Activated T-helper 9 cell treated with anti-CD3 and anti-CD28 coated beads, Interleukin-2, amount 50 U/mL, for 16 hours (primary cell): ENCODE results near the gene TAGAP.
"Not testable (repeated sequence)": the region's sequence is repeated elsewhere in the genome, so short reads cannot be mapped to it uniquely, and the experiment has no call there.

Experiments
- DNase-seq: peaks from one replicate; pipeline ENCODE4 v3.0.0-alpha.2; 2020; ENCODE audit warnings: low read depth

TAGAP gene

DNA sequence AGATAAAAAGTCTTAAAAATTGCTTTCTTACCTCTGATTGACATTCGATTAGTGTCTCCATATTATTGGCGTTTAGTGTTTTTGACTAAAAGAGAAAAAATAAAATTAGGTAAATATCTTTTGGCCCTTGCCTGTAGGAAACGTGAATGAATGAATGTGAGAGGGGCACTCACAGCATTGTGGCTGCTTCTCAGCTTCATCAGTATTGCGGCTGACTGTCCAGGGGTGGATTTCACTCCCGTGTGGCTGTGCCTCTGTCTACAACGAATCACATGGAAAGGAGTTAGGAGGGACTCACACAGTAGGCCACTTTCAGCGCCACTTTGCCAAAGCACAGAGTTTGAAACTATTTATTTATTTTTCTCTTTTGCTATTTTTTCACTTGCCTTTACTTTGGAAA lies 844 bp downstream of the TAGAP start:
- DNase-seq: no peak

DNA sequence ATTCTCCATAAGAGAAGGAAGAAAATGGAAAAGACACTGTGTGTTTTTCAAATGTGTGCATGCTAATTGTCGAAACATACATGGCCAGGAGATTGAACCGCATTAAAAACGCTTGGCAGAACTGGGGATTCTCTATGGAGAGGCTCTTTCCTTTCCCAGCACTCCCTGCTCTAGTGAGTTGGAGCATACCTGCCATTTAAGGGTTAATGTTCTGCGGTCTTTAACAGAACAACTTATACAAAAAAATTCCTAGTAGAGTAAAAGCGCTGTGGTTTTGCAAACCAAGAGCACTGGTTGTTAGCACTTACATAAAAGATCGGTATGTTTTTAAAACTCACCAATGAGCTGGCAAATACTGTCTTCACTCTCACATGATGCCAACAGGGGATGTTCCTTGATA lies 1.5 kb downstream of the TAGAP start:
- no peak for DNase-seq

DNA sequence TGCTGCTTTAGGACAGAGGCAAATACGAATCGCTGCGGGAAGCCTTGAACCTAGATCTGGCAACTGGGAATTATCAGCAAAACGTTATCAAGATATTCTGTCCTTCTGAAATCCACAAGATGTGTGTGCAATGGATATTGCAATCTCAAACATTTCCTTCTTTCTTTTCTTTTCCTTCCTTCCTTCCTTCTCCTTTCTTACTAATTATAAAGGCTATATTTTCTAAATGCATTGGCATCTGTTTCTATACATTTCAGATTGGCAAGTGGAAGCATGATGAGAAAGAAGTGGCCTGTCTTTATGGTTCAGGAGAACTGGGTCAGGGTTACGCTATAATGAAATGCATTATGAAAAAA lies 2.0 kb downstream of the TAGAP start:
- DNase-seq: no peak

DNA sequence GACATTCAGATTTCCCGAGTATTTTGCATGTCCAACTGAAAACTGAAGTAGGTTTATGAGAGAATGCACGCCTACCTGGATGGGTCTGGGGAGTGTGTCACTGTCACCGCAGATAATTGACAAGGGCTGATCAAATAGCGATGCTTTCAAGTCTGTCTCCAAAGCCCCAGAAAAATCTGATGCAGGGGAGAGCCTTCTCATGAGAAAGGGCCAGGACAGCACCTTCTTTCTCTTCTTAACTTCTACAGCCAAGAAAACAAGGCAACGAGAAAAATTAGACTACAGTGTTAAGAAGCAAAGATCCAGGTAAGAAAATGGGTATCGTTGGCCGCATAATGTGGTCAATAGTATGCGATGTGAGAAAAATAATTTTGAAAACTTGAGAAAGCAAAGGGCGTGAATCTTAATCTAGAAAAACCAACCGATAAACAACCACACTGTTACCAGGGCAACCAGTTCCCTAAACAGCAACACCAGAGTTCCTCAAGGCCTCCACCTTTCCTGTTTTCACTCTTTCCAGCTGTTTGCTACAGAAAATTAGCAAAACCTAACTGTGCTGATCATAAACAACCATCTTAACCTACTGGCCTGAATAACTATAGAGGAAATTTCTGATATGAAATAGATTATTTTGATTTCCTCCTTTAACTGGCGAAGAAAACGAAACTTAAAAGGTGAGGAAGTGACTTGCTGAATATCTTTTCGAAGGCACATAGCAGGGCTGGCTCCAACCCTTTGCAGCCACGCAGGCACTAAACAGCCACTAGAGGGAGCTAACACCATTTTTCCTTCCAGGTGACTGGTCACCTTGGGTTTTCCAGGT lies 2.6 kb downstream of the TAGAP start:
- peak; percentile 54 for DNase-seq

DNA sequence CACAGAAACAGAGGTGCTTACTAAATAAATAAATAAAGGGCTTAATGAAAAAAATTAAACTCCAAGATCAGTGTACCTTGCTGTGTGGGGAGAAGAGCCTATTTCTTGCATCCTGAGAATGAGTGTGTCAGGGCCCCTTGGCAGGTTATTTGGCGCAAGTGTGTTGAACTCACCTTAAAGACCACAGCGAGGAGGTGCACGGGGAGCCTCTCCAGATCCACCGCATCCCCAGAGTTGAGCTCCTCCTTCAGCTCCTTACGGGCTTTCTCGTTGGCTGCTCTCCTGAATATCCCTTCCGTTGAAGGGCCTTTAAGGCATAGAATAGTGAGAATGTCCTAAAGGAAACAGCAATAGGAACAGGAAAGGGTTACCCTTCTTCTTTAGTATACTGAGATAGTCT lies 3.6 kb downstream of the TAGAP start:
- no peak for DNase-seq

DNA sequence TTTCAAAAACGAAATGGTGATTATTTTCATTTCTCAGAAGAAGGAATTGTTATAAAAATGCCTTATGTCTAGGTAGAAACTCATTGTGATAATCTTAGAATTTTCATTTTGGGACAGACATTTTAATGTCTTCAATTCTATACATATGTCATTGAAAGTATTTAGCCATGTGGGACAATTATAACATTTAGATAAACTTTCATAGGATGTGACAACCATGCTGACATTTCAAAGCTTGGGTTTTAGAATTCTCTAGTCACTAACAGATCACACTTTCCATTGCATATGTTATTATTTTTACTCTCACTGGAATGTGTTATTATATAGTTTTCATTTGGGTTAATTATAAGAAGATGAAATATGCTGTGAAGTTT lies 4.9 kb downstream of the TAGAP start:
- no peak for DNase-seq

DNA sequence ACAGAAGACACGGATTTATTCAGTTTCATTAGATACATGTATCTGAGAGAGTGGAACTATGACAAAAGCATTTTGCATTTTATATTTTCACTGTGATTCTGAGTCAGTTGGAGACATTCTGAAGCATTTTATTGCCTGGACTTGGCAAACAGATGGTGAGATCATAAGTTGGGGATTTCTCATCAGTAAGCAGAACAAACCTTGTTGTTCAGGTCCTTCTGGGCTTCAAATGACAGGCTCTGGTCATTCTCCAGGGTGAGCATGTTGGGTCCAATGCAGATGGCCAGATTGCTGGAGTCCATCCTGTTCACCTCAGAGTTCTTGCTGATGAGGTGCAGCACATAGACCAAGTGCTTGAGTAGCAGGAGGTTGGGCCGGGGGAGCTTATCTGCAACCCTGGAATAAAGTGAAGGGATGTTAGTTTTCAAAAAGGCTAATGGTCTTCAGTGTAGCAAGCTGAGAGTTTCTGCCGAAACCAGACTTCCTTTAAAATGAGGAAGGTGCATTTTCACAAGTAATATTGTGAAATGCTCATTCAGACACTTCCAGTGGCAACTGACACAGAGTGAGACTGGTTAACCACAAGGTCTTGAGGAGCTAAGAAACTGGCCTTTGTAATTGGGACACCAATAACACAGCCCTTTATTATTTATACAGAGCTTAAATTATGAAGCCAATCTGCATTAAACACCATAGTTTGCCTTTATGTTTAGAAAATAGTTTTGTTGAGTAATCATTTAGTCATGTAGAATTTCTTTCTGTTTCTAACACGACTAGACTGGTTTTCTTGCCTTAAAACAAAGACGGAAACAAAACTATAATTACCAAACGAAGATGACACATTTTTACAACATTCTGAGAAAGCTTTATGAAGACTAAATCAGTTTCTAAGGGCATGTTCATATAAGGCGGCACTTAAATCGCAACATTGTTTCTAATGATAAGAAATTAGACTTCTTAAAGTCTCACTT lies 5.6 kb downstream of the TAGAP start:
- DNase-seq: no peak

DNA sequence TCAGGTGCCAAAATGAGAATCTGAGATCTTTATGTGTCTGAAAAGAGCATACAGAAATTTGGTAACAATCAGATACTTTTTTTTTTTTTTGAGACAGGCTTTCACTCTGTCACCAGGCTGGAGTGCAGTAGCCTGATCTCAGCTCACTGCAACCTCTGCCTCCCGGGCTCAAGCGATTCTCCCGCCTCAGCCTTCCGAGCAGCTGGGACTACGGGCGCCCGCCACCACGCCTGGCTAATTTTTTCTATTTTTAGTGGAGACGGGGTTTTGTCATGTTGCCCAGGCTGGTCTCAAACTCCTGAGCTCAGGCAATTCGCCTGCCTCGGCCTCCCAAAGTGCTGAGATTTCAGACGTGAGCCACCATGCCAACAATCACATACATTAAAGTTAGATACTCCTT lies 6.5 kb downstream of the TAGAP start:
- not testable (repeated sequence) for DNase-seq

DNA sequence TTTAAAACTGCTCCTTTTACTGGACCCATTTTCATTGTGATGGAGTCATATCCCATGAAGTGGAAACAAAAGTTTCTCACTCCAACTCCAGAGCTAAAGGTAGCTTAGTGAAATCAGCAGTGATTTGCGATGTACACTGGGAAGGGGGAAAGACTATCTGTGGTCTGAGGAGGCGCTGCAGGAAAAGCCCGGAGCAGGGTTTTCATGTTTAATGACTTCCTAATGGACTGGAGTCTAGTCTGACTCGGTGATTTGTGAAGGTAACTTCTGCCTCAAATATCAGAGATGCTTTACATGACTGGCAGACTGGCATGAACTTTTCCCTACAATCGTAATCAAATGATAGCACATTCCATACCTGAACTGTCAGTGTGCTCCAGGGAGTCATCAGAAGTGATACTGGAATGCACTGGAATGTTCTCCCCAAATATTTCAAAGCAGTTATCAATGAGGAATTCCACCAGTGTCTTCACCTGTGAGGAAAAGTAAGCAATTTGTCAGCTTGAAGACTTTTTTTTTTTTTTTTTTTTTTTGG lies 7.0 kb downstream of the TAGAP start:
- DNase-seq: no peak

DNA sequence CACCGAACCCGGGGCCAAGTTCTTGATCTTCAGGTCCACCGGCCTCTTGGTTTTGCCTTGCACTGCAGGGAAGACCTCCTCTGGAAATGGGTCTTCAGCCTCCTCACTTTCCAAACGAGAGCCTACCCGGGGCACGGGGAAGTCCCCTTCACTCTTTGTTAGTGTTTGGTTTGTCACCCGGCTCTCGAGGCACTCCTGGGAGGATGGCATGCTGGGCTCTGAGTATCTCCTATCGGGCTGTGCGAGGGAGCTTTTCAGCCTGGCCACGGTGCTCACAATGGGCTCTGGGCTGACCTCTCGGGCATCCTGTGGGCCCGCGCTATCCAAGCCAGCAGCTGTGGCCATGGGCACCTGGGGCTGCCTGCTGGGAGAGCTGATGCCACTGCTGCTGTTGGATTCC lies 8.1 kb downstream of the TAGAP start:
- no peak for DNase-seq

DNA sequence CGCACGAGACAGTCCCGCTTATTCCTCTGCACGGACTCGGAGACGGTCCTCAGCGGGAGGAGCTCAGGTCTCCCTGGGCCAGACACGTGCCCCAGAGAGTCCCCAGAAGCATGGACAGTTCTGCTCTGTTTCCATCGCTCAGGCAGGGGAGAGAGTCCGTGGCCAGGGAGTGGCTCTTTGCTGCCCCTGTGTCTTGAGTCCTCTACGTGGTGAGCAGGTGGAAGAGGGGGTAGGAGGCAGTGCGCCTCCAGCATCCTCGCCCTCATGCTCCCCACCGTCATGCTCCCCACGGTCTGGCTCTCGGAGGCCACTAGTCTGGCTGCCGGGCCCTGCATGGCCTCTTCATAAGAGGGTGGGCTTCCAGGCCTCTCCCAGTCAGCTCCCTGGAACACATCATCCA lies 8.9 kb downstream of the TAGAP start:
- no peak for DNase-seq

DNA sequence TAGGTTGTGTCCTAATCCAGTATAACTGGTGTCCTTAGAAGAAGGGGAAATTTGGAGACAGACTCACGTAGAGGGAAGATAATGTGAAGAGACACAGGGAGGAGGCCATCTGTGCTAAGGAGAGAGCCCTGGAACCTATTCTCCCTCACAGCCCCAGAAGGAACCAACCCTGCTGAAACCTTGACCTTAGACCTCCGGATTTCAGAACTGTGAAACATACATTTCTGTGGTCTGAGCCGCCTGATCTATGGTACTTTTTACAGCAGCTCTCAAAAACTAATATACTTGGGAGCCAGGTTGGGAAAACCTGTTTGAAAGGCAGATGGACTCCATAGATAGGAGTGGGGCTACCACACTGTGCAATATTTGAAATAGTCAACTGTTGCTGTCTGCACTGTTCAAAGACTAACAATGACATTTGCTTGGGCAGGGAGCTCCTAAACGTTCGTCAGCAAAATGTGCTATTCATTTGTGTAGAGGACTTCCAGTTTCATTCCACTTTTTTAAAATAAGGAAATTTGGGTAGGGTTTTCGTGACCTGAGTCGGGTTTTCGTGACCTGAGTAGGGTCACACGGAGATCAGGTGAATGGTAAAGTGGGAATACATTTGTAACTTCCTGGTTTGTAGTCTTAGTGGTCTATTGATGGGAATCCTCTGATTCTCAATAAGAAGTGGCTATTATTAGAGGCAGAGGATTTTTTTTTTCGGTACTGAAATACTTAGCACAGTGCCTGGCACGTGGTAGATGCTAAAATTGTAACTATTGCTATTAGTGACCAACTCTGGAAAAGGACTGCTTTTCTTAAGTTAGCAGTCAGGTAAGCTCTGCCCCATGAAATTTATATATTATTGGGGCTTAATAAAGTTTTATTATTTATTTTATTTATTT lies 11.4 kb downstream of the TAGAP start:
- no peak for DNase-seq

DNA sequence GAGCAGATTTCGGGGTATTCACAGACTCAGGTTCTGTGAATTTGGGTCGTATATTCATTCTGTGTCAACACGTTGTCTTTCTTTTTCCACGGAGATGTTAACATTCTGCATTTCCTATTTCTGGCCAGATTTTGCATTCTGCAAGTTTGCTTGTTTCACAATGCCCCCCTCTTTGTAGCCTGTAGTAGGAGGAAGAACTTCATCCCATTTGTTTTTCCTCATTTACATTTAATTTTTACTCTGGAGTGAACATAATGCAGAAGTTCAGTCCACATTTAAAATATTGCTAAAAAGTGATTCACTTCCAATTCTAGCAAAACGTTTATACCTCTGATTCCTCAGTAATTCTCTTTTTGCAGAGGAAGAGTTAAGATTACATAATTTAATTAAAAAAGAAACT lies 12.9 kb downstream of the TAGAP start:
- DNase-seq: no peak

DNA sequence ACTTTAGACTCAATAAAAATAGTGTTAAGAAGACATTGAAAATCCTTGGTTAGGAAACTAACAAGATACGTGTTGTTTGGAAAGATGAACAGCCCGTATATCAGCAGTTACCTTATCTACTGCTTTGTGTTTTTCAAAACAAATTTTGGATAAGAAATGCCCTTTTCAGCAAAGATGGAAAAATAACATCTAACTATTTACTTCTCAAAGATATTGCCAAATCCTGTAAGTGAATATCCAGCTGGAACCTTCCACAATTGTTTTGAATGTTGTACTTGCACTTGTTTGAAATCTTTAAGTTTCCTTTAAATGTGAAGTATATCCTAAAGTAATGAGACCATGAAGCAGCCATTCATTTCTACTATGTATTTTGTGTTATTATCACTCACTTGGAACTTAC lies 14.6 kb downstream of the TAGAP start:
- no peak for DNase-seq

DNA sequence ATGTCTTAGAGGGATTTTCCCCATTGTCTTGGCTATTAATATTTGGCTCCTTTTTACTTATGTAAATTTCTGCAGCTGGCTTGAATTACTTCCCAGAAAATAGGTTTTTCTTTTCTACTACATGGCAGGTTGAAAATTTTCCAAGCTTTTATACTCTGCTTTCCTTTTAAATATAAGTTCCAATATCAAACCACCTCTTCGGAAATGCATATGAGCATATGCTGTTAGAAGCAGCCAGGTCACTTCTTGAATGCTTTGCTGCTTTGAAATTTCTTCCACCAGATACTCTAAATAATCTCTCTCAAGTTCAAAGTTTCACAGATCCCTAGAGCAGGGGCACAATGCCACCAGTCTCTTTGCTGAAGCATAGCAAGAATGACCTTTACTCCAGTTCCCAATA lies 19.6 kb downstream of the TAGAP start:
- DNase-seq: not testable (repeated sequence)

DNA sequence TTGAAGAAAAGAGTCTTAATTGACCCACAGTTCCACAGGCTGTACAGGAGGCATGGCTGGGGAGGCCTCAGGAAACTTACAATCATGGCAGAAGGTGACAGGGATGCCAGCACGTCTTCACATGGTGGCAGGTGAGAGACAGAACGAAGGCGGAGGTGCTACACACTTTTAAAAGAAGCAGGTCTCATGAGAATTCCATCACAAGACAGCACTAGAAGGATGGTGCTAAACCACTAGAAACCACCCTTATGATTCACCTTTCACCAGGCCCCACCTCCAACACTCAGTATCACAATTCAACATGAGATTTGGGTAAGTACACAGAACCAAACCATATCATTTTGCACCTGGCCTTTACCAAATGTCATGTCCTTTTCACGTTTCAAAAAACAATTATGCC lies 20.9 kb downstream of the TAGAP start:
- DNase-seq: no peak

DNA sequence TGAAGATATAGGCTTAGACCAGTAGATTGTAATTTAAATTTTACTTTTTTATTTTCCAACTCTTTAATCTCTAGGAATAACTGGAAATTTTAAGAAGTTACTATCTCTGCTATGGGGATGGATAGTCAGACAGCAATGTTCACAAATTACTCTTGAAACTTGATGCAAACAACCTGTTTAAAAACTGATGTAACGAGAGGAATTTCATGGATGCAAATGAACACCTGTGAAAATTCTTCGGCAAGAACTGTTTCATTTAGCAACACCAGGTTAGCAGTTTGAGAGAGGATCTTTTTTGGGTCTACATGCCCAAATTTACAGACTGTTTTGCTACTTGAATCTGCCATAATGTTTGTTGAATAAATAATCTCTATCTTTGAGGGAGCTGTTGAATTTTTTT lies 24.8 kb downstream of the TAGAP start:
- no peak for DNase-seq

DNA sequence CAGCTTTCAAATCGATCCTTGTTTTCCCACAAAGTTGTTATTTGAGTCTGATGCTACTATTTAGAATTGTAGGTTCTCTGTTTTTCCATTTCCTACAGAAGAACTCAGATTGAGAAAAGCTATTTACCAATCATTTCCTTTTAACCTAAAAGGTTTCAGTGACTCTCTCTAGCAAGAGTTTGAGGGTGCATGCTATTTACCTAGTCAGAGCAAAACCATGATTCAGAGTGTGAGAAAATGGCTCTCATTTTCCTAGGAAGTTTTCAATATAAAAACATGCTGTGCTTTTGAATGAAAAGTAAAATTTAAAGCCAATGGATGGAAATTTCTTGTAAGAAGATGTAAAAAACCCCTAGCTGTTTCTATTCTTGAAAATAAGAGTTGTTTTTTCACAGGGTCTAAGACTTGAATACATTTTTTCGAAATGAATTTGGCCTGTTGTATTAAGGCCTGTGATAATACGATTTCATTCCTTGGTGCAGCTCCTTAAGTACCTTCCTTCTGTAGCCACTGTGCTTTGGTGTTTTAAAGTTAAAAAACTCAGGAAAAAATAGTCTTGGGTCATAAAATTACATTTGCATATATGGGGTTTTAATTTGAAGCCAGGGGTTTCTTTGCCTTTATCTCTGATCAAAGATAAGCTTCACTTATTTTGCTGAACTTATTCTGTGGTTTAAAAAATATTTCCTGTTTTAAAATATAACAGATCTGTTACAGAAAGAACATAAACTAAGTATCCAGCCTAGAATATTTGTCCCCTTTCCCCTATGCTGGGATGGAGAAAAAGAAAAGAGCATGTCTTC lies 26.8 kb downstream of the TAGAP start:
- DNase-seq: no peak

DNA sequence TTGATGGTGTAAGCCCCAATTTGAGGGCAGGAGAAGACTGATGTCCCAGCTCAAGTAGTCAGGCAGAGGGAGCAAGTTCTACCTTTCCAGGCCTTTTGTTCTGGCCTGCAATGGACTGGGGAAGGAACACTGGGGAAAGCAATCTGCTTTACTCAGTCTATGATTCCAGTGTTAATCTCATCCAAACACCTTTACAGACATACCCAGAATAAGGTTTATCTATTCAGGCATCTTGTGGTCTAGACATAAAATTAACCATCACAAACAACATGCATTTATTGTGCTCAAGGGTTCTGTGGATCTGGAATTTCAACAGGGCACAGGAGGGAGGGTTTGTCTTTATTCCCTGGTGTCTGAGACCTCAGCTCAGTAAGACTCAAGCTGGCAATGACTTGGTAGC lies 30.4 kb downstream of the TAGAP start:
- no peak for DNase-seq

DNA sequence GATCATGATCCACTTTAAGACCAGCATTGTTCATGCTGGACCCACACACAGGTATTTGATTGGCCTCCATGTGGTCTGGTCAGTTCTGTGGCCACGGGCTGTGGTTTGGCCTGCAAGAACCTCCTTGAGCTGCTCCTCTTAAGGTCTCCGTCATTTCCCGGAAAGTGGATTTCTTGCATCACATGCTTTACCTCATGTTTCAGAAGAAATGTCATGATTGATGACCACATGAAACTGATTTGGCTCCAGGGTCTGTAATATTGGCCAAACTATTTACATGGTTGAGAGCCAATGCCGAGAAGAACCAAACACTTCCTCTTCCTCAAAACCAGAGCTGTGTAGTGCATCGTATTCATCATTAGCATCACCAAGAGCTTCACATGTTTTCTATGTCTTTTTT lies 31.6 kb downstream of the TAGAP start:
- DNase-seq: no peak

DNA sequence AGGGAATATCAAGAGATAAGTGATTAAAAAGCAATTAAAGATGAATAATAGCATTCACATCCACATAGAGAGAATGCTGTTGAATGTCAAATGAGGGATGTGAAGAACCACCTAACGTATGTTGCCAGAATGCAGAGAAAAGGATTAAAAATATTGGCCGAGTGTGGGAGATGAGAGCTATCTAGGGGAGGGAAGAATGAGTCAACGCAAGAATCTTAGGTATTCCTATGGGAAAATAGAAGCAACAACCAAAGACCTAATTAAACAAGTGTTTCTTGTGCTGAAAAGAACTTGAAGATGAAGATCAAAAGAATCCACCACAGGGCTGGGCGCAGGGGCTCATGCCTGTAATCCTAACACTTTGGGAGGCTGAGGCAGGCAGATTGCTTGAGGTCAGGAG lies 32.6 kb downstream of the TAGAP start:
- DNase-seq: no peak
